Activated T-helper 17 cell treated with anti-CD3 and anti-CD28 coated beads, Interleukin-2, amount 50 U/mL, for 72 hours (primary cell): ENCODE results near the gene ATP6V0E2. TPM values are rescaled to one million over a fixed set of nuclear protein-coding genes. Genes with fewer than 3 reads are reported as not detected.
A peak's percentile ranks its signal among the peaks of the same experiment; 100 is the strongest.

ENCODE experiments used
- ATAC-seq: fragments of 150-1000 bp; cut with Tn5 transposase; replicated peaks from 2 replicates; pipeline ENCODE4 v1.10.0; 2021; ENCODE audit warnings: mild to moderate bottlenecking, moderate library complexity
- H3K27ac Mint-ChIP-seq: one replicate; pipeline ENCODE4 v1.8.0; 2022; ENCODE audit warnings: mixed read lengths
- H3K27me3 Mint-ChIP-seq: one replicate; pipeline ENCODE4 v1.8.0; 2022; ENCODE audit warnings: mixed read lengths
- H3K36me3 Mint-ChIP-seq: one replicate; pipeline ENCODE4 v1.8.0; 2022; ENCODE audit warnings: low read depth, mild to moderate bottlenecking, mixed read lengths
- H3K4me1 Mint-ChIP-seq: one replicate; pipeline ENCODE4 v1.8.0; 2022; ENCODE audit warnings: mixed read lengths
- H3K4me3 Mint-ChIP-seq: one replicate; pipeline ENCODE4 v1.8.0; 2022; ENCODE audit warnings: mild to moderate bottlenecking, mixed read lengths
- H3K9me3 Mint-ChIP-seq: one replicate; pipeline ENCODE4 v1.8.0; 2022; ENCODE audit warnings: mixed read lengths
- total RNA-seq, 2 donors: library from RNA; stranded (reverse); gene quantifications; one replicate each; pipeline ENCODE4 v1.2.3, GENCODE V29; 2022

ATP6V0E2 gene
- total RNA-seq, 2 donors from 2014 or later: 30.3 to 72.9 TPM

GRCh38 chr7:149850716-149851115 is 23.1 kb upstream of the ATP6V0E2 start:
- no peaks in the 10 kb centered on the region for H3K9me3 Mint-ChIP-seq
- H3K4me3 Mint-ChIP-seq: no peak overlapping the region
- peaks cover 12% of the 10 kb centered on the region for H3K4me1 Mint-ChIP-seq
- peaks cover 36% of the 10 kb centered on the region for H3K36me3 Mint-ChIP-seq
- ATAC-seq: no peak
- no peaks in the 10 kb centered on the region for H3K27me3 Mint-ChIP-seq
- H3K27ac Mint-ChIP-seq: no peak overlapping the region

GRCh38 chr7:149851449-149851848 is 22.3 kb upstream of the ATP6V0E2 start:
- Mint-ChIP-seq H3K36me3 (peaks cover 36% of the 10 kb centered on the region), H3K27ac (no peak overlapping the region), H3K9me3 (no peaks in the 10 kb centered on the region), H3K27me3 (no peaks in the 10 kb centered on the region), H3K4me1 (peaks cover 19% of the 10 kb centered on the region), H3K4me3 (no peak overlapping the region)
- ATAC-seq: no peak

- no peaks in the 10 kb centered on the region for H3K27me3 Mint-ChIP-seq
- H3K9me3 Mint-ChIP-seq: no peaks in the 10 kb centered on the region
- peaks cover 27% of the 10 kb centered on the region for H3K4me1 Mint-ChIP-seq
- no peak overlapping the region for H3K27ac Mint-ChIP-seq
- no peak overlapping the region for H3K4me3 Mint-ChIP-seq
- no peak for ATAC-seq
- peaks cover 22% of the 10 kb centered on the region for H3K36me3 Mint-ChIP-seq
Observed at GRCh38 chr7:149853157-149853556, 20.6 kb upstream of the ATP6V0E2 start.

- peak overlapping the region; percentile 71 for H3K4me3 Mint-ChIP-seq
- peak; percentile 38 for ATAC-seq
- H3K27me3 Mint-ChIP-seq: no peaks in the 10 kb centered on the region
- no peaks in the 10 kb centered on the region for H3K9me3 Mint-ChIP-seq
- peak overlapping the region; percentile 69 for H3K27ac Mint-ChIP-seq
- H3K4me1 Mint-ChIP-seq: peaks cover 29% of the 10 kb centered on the region
- peaks cover 10% of the 10 kb centered on the region for H3K36me3 Mint-ChIP-seq
Observed at GRCh38 chr7:149854611-149855360, 19.0 kb upstream of the ATP6V0E2 start.

GRCh38 chr7:149855361-149856305 is 18.1 kb upstream of the ATP6V0E2 start:
- Mint-ChIP-seq H3K27ac (peak overlapping the region; percentile 69), H3K36me3 (peaks cover 16% of the 10 kb centered on the region), H3K4me3 (peak overlapping the region; percentile 71), H3K27me3 (no peaks in the 10 kb centered on the region), H3K4me1 (peaks cover 29% of the 10 kb centered on the region), H3K9me3 (no peaks in the 10 kb centered on the region)
- peak; percentile 44 for ATAC-seq

GRCh38 chr7:149856583-149856982 is 17.2 kb upstream of the ATP6V0E2 start:
- Mint-ChIP-seq H3K9me3 (no peaks in the 10 kb centered on the region), H3K4me1 (peaks cover 29% of the 10 kb centered on the region), H3K27ac (peak overlapping the region; percentile 69), H3K27me3 (no peaks in the 10 kb centered on the region), H3K36me3 (peaks cover 21% of the 10 kb centered on the region), H3K4me3 (peak overlapping the region; percentile 71)
- ATAC-seq: peak; percentile 92

GRCh38 chr7:149859369-149859768 is 14.4 kb upstream of the ATP6V0E2 start:
- Mint-ChIP-seq H3K27ac (no peak overlapping the region), H3K4me3 (no peak overlapping the region), H3K4me1 (peaks cover 29% of the 10 kb centered on the region), H3K9me3 (no peaks in the 10 kb centered on the region), H3K36me3 (peaks cover 21% of the 10 kb centered on the region), H3K27me3 (no peaks in the 10 kb centered on the region)
- ATAC-seq: no peak

- no peak overlapping the region for H3K4me3 Mint-ChIP-seq
- H3K36me3 Mint-ChIP-seq: peaks cover 21% of the 10 kb centered on the region
- no peaks in the 10 kb centered on the region for H3K27me3 Mint-ChIP-seq
- no peak for ATAC-seq
- no peaks in the 10 kb centered on the region for H3K9me3 Mint-ChIP-seq
- H3K27ac Mint-ChIP-seq: no peak overlapping the region
- H3K4me1 Mint-ChIP-seq: peaks cover 28% of the 10 kb centered on the region
Observed at GRCh38 chr7:149859876-149860275, 13.9 kb upstream of the ATP6V0E2 start.

GRCh38 chr7:149860821-149861727 is 12.7 kb upstream of the ATP6V0E2 start:
- peaks cover 23% of the 10 kb centered on the region for H3K4me1 Mint-ChIP-seq
- no peaks in the 10 kb centered on the region for H3K27me3 Mint-ChIP-seq
- H3K4me3 Mint-ChIP-seq: no peak overlapping the region
- no peaks in the 10 kb centered on the region for H3K9me3 Mint-ChIP-seq
- ATAC-seq: no peak
- H3K27ac Mint-ChIP-seq: no peak overlapping the region
- H3K36me3 Mint-ChIP-seq: peaks cover 21% of the 10 kb centered on the region

- ATAC-seq: no peak
- Mint-ChIP-seq H3K27ac (no peak overlapping the region), H3K36me3 (peaks cover 21% of the 10 kb centered on the region), H3K4me1 (peaks cover 17% of the 10 kb centered on the region), H3K9me3 (no peaks in the 10 kb centered on the region), H3K27me3 (no peaks in the 10 kb centered on the region), H3K4me3 (no peak overlapping the region)
Observed at GRCh38 chr7:149861728-149862045, 12.1 kb upstream of the ATP6V0E2 start.

- no peaks in the 10 kb centered on the region for H3K9me3 Mint-ChIP-seq
- H3K36me3 Mint-ChIP-seq: peaks cover 21% of the 10 kb centered on the region
- no peak for ATAC-seq
- H3K27ac Mint-ChIP-seq: no peak overlapping the region
- no peaks in the 10 kb centered on the region for H3K27me3 Mint-ChIP-seq
- H3K4me1 Mint-ChIP-seq: peaks cover 20% of the 10 kb centered on the region
- H3K4me3 Mint-ChIP-seq: no peak overlapping the region
Observed at GRCh38 chr7:149862156-149862555, 11.6 kb upstream of the ATP6V0E2 start.

GRCh38 chr7:149863500-149863899 is 10.3 kb upstream of the ATP6V0E2 start:
- no peaks in the 10 kb centered on the region for H3K27me3 Mint-ChIP-seq
- no peak for ATAC-seq
- no peak overlapping the region for H3K4me3 Mint-ChIP-seq
- H3K4me1 Mint-ChIP-seq: peaks cover 21% of the 10 kb centered on the region
- H3K9me3 Mint-ChIP-seq: no peaks in the 10 kb centered on the region
- H3K27ac Mint-ChIP-seq: no peak overlapping the region
- peaks cover 21% of the 10 kb centered on the region for H3K36me3 Mint-ChIP-seq

- Mint-ChIP-seq H3K36me3 (peaks cover 21% of the 10 kb centered on the region), H3K9me3 (no peaks in the 10 kb centered on the region), H3K4me3 (peak overlapping the region; percentile 15), H3K27me3 (no peaks in the 10 kb centered on the region), H3K4me1 (peaks cover 22% of the 10 kb centered on the region), H3K27ac (no peak overlapping the region)
- ATAC-seq: no peak
Observed at GRCh38 chr7:149864023-149864422, 9.7 kb upstream of the ATP6V0E2 start.

- Mint-ChIP-seq H3K27me3 (no peaks in the 10 kb centered on the region), H3K36me3 (peaks cover 21% of the 10 kb centered on the region), H3K27ac (peak overlapping the region; percentile 89), H3K9me3 (no peaks in the 10 kb centered on the region), H3K4me3 (peak overlapping the region; percentile 15), H3K4me1 (peaks cover 26% of the 10 kb centered on the region)
- no peak for ATAC-seq
Observed at GRCh38 chr7:149864751-149865150, 9.0 kb upstream of the ATP6V0E2 start.
